ENCODE results near the gene SGPP2.
"Not testable (repeated sequence)": the region's sequence is repeated elsewhere in the genome, so short reads cannot be mapped to it uniquely, and the experiment has no call there.

SGPP2 gene, protein sequence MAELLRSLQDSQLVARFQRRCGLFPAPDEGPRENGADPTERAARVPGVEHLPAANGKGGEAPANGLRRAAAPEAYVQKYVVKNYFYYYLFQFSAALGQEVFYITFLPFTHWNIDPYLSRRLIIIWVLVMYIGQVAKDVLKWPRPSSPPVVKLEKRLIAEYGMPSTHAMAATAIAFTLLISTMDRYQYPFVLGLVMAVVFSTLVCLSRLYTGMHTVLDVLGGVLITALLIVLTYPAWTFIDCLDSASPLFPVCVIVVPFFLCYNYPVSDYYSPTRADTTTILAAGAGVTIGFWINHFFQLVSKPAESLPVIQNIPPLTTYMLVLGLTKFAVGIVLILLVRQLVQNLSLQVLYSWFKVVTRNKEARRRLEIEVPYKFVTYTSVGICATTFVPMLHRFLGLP

DNA sequence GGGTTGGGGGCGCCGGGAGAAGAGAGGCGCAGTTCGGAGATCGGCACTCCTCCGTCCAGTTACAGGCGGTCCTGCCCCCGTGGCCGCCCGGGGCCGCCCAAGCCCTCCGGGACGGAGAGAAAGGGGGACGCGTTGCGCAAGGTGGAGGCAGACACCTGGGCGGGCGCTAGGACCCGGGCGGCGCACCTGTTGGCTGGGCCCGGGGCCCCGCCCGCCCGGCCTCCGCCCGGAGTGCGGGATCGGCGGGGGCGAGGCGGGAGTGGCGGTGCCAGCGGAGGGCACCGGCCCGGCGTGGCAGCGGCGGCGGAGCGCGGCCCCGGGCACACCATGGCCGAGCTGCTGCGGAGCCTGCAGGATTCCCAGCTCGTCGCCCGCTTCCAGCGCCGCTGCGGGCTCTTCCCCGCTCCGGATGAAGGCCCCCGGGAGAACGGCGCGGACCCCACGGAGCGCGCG, at the start of gene SGPP2:
TSS of gene SGPP2 (plus strand) at position 268 of the 453 bp plus-strand sequence. CDS start at position 328, 60 bp downstream.
- DNase-seq (ENCODE audit: low read depth in 2 of 2): peak in 1 of 2 donors; percentile 0

DNA sequence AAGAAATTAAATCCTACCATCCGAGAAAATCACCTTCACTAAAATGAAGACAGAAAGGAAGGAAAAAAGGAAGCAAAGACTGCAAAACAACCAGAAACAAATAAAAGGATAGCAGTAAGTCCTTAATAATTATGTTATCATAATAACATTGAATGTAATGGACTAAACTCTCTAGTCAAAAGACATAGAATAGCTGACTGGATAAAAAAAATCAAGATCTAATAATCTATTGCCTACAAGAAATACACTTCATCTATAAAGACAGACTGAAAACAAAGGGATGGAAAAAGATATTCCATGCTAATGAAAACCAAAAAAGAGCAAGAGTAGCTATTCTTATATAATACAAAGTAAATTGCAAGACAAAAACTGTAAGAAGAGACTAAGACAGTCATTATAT, 48.5 kb upstream of the SGPP2 start:
- DNase-seq (ENCODE audit: low read depth in 2 of 2): no peak

DNA sequence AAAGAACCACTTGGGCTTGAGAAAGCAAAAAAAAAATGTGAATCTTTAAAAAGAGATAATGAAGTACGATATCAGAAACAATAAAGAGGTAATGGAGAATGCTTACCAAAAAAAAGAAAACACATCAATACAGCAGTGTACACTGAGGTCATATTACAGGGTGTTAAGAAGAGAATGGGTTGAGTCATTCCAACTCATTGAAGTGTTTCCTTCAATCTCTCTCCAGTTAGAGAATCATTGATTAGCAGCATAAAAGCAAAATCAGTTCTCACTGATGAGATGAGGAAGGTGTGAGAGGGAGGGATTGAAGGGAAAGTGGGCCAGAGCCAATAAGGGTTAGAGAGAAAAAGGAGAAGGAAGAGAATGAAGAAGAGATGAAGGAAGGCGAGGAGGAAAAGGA, 43.9 kb upstream of the SGPP2 start:
- DNase-seq (ENCODE audit: low read depth in 2 of 2): no peak

DNA sequence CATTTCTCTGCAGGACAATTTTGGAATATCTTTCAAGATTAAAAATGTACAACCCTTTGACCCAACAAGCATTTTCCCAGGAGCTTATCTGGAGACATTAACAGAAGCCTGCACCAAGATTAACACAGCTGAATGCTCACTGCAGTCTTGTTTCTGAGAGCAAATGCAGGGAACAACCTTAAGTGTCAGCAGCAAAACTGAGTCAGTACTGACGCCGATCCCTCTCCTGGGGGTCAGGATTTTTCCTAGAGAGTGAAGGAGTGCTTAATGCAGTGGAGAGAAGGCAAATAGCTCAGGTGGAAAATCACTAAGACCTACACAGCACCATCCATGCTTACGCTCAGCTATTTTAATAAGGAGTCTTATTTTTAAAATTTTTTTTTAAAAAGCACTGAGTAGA, 42.8 kb upstream of the SGPP2 start:
- DNase-seq (ENCODE audit: low read depth in 2 of 2): no peak

DNA sequence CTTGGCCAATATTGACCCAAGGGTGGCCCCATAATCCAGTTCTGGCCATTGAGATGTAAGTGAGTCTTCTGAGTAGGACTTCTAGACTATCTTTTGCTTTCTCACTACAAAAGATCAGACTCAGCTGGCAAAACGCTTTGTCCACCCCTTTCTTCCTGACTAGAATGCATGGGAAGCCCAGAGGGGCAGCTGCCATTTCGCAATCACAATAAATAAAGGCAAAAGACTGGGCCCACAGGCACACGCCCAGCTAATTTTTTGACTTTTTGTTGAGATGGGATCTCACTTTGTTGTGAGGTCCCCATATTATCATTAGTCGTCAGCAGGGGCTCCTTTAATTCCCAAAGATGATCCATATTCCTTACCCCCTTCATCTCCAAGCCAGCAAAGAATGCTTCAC, 41.1 kb upstream of the SGPP2 start:
- no peak for DNase-seq (ENCODE audit: low read depth in 2 of 2)

DNA sequence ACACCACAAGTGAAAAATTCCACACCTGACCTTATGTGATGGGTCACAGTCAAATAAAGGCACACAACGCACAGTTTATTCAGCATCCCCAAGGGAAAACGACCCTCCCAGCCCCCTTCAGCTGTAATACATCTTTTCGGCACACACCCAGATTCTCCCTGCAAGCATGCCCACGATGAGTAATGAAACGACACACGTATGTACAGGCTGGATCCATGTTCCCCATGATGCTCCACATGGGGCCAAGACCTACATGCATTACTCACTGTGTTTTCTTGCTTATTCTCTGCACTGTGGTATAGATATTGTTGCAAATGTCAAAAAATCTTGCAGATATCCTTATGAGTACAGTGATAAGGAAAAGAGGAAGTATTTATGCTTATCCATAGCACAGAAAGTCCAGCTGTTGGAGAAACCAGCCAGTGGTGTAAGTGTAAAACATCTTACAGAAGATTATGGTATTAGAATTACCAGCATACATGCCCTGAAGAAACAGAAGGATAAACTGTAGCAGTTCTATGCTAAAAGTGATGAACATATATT, 32.5 kb upstream of the SGPP2 start:
- DNase-seq (ENCODE audit: low read depth in 2 of 2): no peak

DNA sequence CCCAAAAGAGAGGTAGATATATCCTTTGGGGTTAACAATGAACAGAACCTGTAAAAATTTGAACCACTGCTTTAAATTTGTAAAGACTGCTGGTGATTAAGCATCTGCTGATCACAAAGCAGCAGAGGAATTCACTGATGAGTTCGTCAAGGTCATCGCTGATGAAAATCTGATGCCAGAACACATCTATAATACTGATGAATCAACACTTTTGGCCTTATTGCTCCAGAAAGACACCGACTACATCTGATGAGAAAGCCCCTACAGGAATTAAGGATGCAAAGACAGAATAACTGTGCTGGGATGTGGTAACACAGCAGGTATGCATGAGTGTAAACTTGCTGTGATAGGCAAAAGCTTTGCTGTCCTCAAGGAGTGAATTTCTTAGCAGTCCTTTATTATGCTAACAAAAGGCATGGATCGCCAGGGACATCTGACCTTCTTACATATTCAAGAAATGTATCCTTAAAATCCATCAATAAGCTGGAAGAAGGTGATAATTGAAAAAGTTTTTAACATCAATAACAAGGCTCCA, 30.5 kb upstream of the SGPP2 start:
- no peak for DNase-seq (ENCODE audit: low read depth in 2 of 2)

DNA sequence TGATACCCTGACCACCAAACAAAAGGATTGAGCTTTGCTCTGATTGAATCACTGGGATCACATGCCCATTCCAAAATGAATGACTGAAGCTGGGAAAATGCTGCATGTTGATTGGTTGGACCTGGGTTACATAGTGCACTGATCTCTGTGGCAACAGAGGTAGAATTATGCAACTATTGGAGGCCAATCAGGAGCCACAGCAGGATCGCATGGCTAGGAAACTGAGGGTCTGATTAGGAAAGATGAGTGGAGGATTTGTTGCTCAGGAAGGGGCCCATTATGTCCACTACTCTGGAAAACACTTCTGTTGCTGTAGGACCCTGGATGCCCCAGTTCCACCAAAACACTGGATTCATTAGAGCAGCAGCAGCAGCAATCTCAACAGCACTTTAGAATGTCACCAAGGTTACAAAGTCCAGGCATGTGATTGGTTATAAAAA, 25.9 kb upstream of the SGPP2 start:
- DNase-seq (ENCODE audit: low read depth in 2 of 2): no peak

DNA sequence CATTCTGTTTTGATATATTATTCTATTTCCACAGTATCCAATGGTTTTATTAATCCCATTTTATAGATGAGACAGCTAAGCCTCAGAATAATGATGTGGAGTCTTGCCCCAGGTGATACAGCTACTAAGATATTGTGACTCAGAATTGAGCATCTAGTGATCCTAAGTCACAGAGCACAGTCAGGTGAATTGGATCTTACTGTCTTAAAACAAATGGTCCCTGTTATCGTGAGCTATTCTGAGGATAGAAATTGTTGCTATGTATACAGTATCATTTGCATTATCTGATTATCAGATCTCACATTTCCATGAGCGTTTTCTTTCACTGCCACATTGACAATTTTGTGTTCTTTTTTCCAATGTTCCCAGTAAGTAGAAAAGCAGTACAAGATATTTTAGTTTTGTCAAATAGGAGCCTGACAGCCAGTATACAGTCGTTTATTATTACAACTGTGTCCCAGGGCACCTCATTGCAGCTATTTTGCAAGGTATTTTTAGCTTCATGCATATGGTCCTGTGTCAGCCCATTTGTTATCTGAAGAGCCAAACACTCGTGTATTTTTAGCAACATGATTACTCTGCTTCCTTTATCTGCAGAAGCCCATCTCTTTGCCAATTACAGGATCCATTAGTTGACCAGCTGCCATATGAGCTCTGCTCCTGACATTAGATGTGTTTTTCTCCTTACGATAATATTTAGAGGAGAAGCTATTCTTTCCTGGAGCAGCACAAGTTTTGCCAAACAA, 25.1 kb upstream of the SGPP2 start:
- no peak for DNase-seq (ENCODE audit: low read depth in 2 of 2)

DNA sequence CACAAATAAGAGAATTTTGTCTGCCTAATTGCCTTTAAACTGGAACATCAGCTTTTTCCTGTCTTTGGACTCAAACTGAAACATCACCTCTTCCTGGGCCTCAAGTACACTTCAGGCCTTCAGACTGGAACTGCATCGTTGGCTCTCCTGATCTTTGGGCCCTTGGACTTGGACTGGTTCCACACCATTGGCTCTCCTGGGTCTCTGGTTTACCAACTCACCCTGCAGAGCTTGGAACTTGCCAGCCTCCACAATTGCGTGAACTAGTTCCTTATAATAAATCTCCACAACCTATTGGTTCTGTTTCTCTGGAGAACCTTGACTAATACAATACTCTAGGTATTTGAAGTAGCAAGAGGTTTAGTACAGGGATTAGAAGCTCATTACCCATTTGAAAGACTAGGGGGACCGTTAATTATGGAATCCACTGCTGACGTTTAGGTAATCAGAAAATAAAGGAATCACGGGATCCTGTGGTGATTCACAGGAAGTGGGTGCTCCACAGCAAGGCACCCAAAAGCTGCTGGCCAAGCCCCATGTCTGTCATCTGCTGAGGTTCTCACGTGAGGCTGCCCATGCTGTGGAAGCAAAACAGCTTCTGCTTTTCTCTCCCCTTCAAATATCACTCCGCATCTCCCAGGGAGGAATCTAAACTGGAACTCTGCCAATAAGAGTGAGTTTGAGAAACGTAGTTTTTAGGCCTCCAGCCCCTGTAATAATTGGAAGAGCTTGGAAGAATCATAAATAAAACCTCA, 20.0 kb upstream of the SGPP2 start:
- no peak for DNase-seq (ENCODE audit: low read depth in 2 of 2)

DNA sequence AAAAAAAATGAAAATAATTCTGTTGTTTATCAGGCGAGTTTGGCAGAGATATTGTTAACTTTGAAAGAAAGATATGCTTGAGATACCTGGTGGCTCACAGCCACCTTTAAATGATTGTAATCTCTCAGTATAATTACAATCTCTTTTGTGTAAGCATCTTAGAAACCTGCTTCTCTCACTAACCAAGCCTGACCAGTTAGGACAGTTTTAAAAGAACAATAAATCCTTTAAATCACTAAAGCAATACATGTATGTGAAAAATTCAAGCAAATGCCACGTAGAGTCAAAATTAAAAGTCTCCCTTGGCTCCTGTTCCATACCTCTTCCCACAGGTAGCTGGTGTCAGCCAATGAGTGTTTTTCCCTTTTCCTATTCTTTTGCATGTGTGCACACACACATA, 15.7 kb upstream of the SGPP2 start:
- DNase-seq (ENCODE audit: low read depth in 2 of 2): no peak

DNA sequence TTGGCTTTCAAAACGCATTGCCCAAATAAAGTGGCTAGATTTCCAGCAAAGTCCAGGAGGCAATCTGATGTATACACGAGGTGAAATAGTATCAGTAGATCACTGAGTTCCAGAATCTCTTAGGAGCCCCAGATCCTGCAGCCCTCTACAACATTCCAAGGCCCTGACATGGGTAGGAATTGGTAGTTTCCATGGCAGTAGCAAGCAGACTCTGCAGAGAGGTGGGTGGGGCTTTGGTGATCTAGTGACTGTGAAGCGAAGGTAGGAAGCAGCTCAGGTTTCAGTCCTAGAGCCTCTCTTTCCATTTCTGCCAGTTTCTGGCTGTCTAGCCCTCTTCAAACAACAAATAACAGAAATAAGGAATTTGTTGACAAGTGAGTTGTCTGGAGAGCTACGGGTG, 13.8 kb upstream of the SGPP2 start:
- DNase-seq (ENCODE audit: low read depth in 2 of 2): no peak

DNA sequence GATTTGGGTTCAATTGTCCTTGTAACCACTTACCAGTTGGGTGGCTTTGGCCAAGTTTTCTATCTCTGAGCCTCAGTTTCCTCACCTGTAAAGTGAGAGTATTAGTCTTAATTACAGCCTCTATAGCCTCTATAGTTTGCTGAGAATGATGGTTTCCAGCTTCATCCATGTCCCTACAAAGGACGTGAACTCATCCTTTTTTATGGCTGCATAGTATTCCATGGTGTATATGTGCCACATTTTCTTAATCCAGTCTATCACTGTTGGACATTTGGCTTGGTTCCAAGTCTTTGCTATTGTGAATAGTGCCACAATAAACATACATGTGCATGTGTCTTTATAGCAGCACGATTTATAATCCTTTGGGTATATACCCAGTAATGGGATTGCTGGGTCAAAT, 12.0 kb upstream of the SGPP2 start:
- not testable (repeated sequence) for DNase-seq (ENCODE audit: low read depth in 2 of 2)

DNA sequence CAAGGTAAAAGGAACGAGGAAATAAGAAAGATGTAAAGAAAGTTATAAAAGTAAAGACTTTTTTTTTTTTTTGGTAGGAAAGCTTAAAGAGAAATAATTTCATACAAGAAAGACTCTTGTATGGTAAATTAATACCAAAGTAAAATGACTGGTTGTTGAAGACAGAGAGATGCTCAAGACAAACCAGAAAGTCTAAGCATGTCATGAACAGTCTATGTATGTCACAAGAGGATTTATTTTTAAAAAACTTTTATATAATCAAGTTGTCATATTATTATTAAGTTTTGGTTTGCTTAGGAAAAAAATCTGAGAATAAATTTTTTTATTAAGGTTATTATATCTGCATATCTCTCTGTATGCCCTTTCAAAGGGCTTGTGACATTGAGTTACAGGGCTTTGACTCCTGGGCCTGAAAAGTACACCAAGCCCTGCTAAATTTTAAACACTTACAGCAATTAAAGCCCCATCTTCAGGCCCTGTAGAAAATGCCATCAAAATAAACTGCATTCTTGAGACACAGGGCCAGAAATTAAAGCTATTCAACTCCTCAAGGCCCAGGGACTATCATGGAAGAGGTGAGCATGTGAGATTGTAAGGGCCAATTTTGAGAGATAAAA, 10.9 kb upstream of the SGPP2 start:
- DNase-seq (ENCODE audit: low read depth in 2 of 2): no peak

DNA sequence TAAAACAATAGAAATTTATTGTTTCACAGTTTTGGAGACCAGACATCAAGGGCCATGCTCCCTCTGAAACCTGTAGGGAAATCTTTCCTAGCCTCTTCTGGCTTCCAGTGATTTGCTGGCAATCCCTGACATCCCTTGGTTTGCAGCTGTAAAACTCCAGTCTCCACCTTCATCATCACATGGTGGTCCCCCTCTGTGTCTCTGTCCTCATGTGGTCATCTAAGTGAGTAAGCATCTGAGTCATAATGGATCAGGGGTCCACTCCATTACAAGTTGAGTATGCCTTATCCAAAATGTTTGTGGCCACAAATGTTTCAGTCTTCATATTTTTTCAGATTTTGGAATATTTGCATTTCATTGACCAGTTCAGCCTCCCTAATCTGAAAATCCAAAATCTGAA, 5.6 kb upstream of the SGPP2 start:
- no peak for DNase-seq (ENCODE audit: low read depth in 2 of 2)

DNA sequence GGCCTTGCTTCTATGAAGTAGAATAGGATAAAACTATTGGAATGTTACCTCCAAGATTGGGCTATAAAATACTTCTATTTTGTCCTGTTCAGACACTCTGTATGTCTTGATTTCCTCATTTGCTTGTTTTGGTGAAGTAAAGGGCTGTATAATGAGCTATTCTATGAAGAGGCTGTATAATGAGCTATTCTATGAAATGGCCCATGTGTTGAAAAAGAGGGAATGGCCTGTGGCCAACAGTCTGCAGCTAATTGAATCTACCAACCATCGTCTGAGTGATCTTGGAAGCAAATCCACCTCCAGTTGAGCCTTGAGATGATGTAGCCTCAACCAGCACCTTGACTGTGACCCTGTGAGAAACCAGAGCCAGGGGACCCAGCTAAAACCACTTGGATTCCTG, 3.8 kb upstream of the SGPP2 start:
- DNase-seq (ENCODE audit: low read depth in 2 of 2): no peak

DNA sequence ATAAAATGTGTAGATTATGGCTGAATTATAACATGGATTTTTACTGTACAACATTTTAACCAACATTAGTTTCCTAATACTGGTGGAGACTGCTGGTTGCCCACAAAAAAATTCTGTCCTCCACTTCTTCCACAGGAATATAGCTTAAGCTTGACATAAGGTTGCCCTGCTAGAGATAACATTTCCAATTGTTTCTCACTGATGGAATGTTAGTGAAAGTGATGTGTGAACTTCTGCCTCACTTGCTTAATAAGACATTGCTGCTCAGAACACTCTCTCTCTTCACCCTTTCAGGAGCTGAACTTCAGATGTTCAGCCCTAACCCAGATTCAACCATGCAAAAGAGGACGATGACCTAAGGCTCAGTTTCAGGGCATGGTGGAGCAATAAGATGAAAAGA, 2.7 kb upstream of the SGPP2 start:
- no peak for DNase-seq (ENCODE audit: low read depth in 2 of 2)

DNA sequence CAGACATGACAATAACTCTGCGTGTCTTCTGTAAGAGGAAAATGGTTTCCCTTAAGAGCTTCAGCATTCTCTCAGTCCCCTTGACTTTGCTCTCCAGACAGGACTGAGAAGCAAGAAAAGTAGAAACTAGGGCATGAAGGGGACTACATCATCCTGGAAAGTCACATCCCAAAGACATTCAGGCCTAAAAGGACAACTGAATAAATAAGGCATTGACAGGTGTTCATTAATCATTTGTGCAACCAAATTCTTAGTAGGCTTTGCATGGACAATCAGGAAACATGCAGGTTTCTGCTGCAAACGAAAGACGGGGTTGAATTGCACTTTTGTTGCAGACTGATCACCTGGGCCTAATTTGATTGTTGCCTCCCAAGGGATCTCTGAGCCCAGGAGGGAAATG, 1.2 kb upstream of the SGPP2 start:
- DNase-seq (ENCODE audit: low read depth in 2 of 2): no peak

DNA sequence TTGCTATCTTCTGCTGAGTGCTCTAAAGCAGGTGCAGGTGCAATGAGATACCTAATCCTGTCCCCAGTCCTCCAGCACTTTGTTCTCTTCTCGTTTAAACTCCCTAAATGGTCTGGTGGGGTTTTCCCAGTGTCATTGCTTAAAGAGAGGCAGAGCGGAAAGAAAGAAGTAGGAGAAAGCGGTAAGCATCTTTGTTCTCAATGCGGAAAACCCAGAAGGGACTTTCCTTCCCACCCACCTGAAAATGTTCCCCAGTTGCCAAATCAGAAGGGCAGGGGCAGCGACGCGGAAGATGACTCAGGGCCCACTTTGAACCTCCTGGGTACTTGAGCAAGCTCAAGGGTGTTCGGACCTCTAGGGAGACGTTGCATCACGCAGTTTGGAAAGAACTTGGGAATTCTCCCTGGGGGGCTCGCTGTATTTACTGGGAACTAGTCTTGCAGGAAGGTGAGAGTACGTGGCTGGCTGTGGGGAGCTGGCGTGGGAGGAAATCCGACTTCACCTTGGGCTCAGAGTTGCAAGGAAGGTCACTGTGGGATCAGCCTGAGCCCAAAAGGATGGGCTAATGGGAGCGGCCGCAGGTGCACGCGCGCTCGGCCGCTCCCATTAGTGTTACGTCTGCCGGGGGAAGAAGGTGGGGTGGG, 589 bp upstream of the SGPP2 start:
- DNase-seq (ENCODE audit: low read depth in 2 of 2): peak; percentile 14 to 33

DNA sequence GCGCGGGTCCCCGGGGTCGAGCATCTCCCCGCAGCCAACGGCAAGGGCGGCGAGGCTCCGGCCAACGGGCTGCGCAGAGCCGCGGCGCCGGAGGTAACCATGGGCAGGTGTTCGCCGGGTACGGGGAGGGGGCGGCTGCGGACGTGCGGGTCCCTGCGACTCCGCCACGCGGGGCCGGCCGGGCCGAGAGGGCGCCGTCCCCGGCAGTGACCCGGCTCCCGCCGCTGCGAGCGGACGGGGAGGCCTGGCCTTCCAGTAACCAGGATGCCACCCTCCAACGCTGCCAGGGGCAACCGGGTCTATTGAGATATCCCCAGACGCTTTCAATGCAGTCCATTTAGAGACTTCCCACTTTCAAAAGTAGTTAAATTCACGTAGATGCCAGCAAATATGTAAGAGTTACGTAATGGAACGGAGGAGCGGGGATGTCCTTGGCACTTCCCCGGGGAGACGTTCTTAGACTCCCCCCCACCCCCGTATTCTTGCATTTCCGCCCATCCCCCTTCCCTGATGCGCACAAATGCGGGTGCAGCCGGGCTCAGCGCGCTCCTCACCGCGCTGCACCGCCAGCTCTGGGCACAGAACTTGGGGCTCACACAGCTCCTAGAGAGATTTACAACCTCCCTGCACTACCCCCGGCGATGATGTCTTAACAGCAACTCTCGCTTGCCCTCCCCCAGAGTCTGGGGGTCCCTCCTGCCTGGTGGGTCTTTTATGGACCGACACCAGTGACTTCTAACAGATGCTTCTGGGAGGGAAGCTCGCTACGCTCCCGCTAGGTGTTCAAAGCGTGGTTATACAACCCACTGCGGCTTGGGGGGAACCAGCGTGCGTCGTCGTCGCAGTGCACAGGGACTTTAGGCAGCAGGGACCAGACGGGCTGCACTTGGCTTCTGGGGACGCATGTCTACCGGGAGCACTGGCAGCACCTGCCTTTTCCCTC, 657 bp downstream of the SGPP2 start:
- DNase-seq (ENCODE audit: low read depth in 2 of 2): peak in 1 of 2 donors; percentile 4

Measured in stimulated activated CD8-positive, alpha-beta memory T cell treated with anti-CD3 and anti-CD28 coated beads, Interleukin-2, amount 100 ng/mL, for 48 hours (primary cell).